ENCODE results near the gene CBX3.

CBX3 gene

GRCh38 chr7:26185131-26185843 lies 16.3 kb upstream of the CBX3 start:
- no peaks in the 10 kb centered on the region for H3K9me3 ChIP-seq (ENCODE audit: insufficient read depth, low read length)
- H3K27me3 ChIP-seq (ENCODE audit: low read depth, low read length): no peaks in the 10 kb centered on the region
- H3K27ac ChIP-seq (ENCODE audit: low read length): peak overlapping the region; percentile 43
- H3K36me3 ChIP-seq (replicated peaks; ENCODE audit: low read depth, low read length): peaks cover 39% of the 10 kb centered on the region
- H3K4me1 ChIP-seq (ENCODE audit: low read length): 0 out of 2 replicates have a peak, but pooled peaks cover 5% of the 10 kb centered on the region
- no peak overlapping the region for H3K9ac ChIP-seq (ENCODE audit: low read length)
- H3K4me3 ChIP-seq (ENCODE audit: low read length): no peak overlapping the region
- H3K4me2 ChIP-seq (ENCODE audit: low read length): no peak overlapping the region
- no peak for TF ChIP-seq EZH2phosphoT487 (IDR thresholded peaks at IDR 0.05; ENCODE audit: low read depth)
- TF ChIP-seq CTCF (IDR thresholded peaks at IDR 0.05; ENCODE audit: low read depth, low read length): no peak
- peaks cover 38% of the 10 kb centered on the region for H4K20me1 ChIP-seq (ENCODE audit: insufficient read depth, low read length)
- no peak overlapping the region for H2AFZ ChIP-seq (ENCODE audit: low read depth, low read length)
- peaks cover 25% of the 10 kb centered on the region for H3K79me2 ChIP-seq (ENCODE audit: low read length)

GRCh38 chr7:26185844-26186180 lies 15.7 kb upstream of the CBX3 start:
- TF ChIP-seq EZH2phosphoT487 (IDR thresholded peaks at IDR 0.05; ENCODE audit: low read depth) (no peak), CTCF (IDR thresholded peaks at IDR 0.05; ENCODE audit: low read depth, low read length) (no peak)
- H3K4me3 ChIP-seq (ENCODE audit: low read length): no peak overlapping the region
- no peaks in the 10 kb centered on the region for H3K9me3 ChIP-seq (ENCODE audit: insufficient read depth, low read length)
- H4K20me1 ChIP-seq (ENCODE audit: insufficient read depth, low read length): peaks cover 43% of the 10 kb centered on the region
- H3K79me2 ChIP-seq (ENCODE audit: low read length): peaks cover 31% of the 10 kb centered on the region
- 0 out of 2 replicates have a peak, but pooled peaks cover 5% of the 10 kb centered on the region for H3K4me1 ChIP-seq (ENCODE audit: low read length)
- H3K4me2 ChIP-seq (ENCODE audit: low read length): no peak overlapping the region
- H2AFZ ChIP-seq (ENCODE audit: low read depth, low read length): no peak overlapping the region
- peak overlapping the region; percentile 43 for H3K27ac ChIP-seq (ENCODE audit: low read length)
- H3K27me3 ChIP-seq (ENCODE audit: low read depth, low read length): no peaks in the 10 kb centered on the region
- peaks cover 39% of the 10 kb centered on the region for H3K36me3 ChIP-seq (replicated peaks; ENCODE audit: low read depth, low read length)
- H3K9ac ChIP-seq (ENCODE audit: low read length): no peak overlapping the region

GRCh38 chr7:26186364-26187311 lies 14.9 kb upstream of the CBX3 start:
- H3K27ac ChIP-seq (ENCODE audit: low read length): peak overlapping the region; percentile 49
- H3K36me3 ChIP-seq (replicated peaks; ENCODE audit: low read depth, low read length): peaks cover 42% of the 10 kb centered on the region
- no peak overlapping the region for H3K4me2 ChIP-seq (ENCODE audit: low read length)
- no peak for TF ChIP-seq EZH2phosphoT487 (IDR thresholded peaks at IDR 0.05; ENCODE audit: low read depth)
- no peak for TF ChIP-seq CTCF (IDR thresholded peaks at IDR 0.05; ENCODE audit: low read depth, low read length)
- H3K79me2 ChIP-seq (ENCODE audit: low read length): peaks cover 38% of the 10 kb centered on the region
- H3K27me3 ChIP-seq (ENCODE audit: low read depth, low read length): no peaks in the 10 kb centered on the region
- H3K9ac ChIP-seq (ENCODE audit: low read length): no peak overlapping the region
- no peak overlapping the region for H2AFZ ChIP-seq (ENCODE audit: low read depth, low read length)
- no peaks in the 10 kb centered on the region for H3K9me3 ChIP-seq (ENCODE audit: insufficient read depth, low read length)
- H4K20me1 ChIP-seq (ENCODE audit: insufficient read depth, low read length): peaks cover 50% of the 10 kb centered on the region
- H3K4me3 ChIP-seq (ENCODE audit: low read length): no peak overlapping the region
- 0 out of 2 replicates have a peak, but pooled peaks cover 5% of the 10 kb centered on the region for H3K4me1 ChIP-seq (ENCODE audit: low read length)
